Caco-2 (cell line): ENCODE measurements around the gene TSNAX. TPM values are rescaled to one million over a fixed set of nuclear protein-coding genes. Genes with fewer than 3 reads are reported as not detected.

ENCODE experiments used
- BruUV-seq: library from RNA; stranded (reverse); fragments of 400-500 nt; replicated peaks from 2 replicates; lab custom pipeline; 2021; lab: Mats Ljungman, UMichigan
- CTCF ChIA-PET: fragments of 300-600 bp; sonication (Branson Sonifier 250); formaldehyde crosslinking; loops from one replicate; lab custom pipeline; 2022; ENCODE audit warnings: antibody characterized with exemption; lab: Charles Lee
- POLR2A ChIA-PET: fragments of 300-600 bp; sonication (Branson Sonifier 250); formaldehyde crosslinking; loops from one replicate; lab custom pipeline; 2022; ENCODE audit warnings: antibody characterized with exemption; lab: Charles Lee
- DNase-seq, 2 experiments: peaks; one replicate each; pipeline versions ENCODE4 v3.0.0 to v3.0.0-alpha.2; 2020 to 2022
- H3K27me3 ChIP-seq: replicated peaks from 2 replicates; pipeline ENCODE4 v1.6.0; 2011; ENCODE audit warnings: low read length; ENCODE audit not compliant: control insufficient read depth, insufficient read depth
- H3K36me3 ChIP-seq: 2 replicates; pipeline ENCODE4 v1.5.1; 2011; ENCODE audit warnings: low read length; ENCODE audit not compliant: control insufficient read depth, insufficient read depth
- H3K4me1 ChIP-seq: fragments of 250-450 bp; sonication (Bioruptor Pico); 2 replicates; pipeline ENCODE4 v1.5.1; 2020; ENCODE audit warnings: mild to moderate bottlenecking
- H3K4me3 ChIP-seq: 2 replicates; pipeline ENCODE4 v1.5.1; 2011; ENCODE audit warnings: low read depth, mild to moderate bottlenecking, control low read depth, low read length
- H3K9me3 ChIP-seq: fragments of 250-450 bp; sonication (Bioruptor Pico); 2 replicates; pipeline ENCODE4 v1.5.1; 2020; ENCODE audit warnings: mild to moderate bottlenecking, moderate library complexity
- H3K27ac Mint-ChIP-seq: one replicate; pipeline ENCODE4 v1.8.0; 2022; ENCODE audit warnings: mixed read lengths; ENCODE audit not compliant: unreplicated experiment
- H3K27me3 Mint-ChIP-seq: one replicate; pipeline ENCODE4 v1.8.0; 2022; ENCODE audit warnings: mixed read lengths; ENCODE audit not compliant: insufficient read depth, unreplicated experiment
- H3K36me3 Mint-ChIP-seq: one replicate; pipeline ENCODE4 v1.8.0; 2022; ENCODE audit warnings: mild to moderate bottlenecking, mixed read lengths; ENCODE audit not compliant: insufficient read depth, unreplicated experiment
- H3K4me1 Mint-ChIP-seq: one replicate; pipeline ENCODE4 v1.8.0; 2022; ENCODE audit warnings: low read depth, mixed read lengths; ENCODE audit not compliant: unreplicated experiment
- H3K4me3 Mint-ChIP-seq: one replicate; pipeline ENCODE4 v1.8.0; 2022; ENCODE audit warnings: mild to moderate bottlenecking, moderate library complexity, mixed read lengths; ENCODE audit not compliant: unreplicated experiment
- H3K9me3 Mint-ChIP-seq: one replicate; pipeline ENCODE4 v1.8.0; 2022; ENCODE audit warnings: mixed read lengths; ENCODE audit not compliant: unreplicated experiment
- CTCF ChIP-seq, 2 experiments: fragments of 200-600 bp in 1 of 2; IDR thresholded peaks; 1 replicate in 1 of 2; 2 replicates in 1 of 2; pipeline versions ENCODE4 v1.5.1 to v1.8.0; 2011 to 2022; ENCODE audit warnings: antibody characterized with exemption in 1 of 2, control low read depth in 1 of 2, inconsistent platforms in 1 of 2, low read depth in 1 of 2, low read length in 1 of 2, mild to moderate bottlenecking in 1 of 2, moderate library complexity in 1 of 2; ENCODE audit not compliant: insufficient read depth in 1 of 2, severe bottlenecking in 1 of 2, unreplicated experiment in 1 of 2
- intact Hi-C: fragments of 100-400 bp; cut with micrococcal nuclease; formaldehyde crosslinking; loops from one replicate; pipeline ENCODE4 v1.10.0; 2022; ENCODE audit not compliant: unreplicated experiment
- total RNA-seq: library from RNA; stranded (reverse); gene quantifications from 2 replicates; pipeline ENCODE4 v1.2.3, GENCODE V29; 2022

TSNAX gene
- total RNA-seq, 1 experiment from 2014 or later = 39.0 TPM

DNA sequence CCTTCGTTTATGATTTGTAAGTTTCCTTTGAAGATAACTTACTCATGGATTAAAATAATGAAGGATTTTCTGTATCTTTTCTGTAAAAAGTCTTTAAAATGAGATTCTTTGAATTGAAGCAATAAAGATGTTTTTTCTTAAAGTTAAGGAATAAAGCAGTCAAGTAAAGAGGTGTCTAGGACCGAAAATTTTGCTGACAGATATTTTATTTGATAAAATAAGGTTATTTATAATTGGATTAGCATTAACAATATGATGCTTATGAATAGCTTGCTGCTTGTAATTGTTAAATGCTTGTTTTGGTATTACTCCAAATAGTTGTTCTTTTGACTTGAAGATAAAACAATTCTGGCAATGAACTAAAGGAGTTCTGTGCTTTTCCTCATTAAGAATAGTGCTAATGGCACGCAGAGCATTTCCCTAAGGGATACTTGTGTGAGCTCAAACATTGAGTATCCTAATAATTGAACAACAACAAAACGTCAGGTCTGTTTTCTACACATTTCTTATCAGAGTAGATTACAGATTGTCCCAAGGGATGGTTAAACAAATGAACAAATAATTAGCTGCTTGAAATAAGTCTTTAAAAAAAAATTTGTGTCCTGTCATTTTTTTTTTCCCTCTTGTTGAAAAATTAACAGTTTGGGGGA, 16.6 kb downstream of the TSNAX start:
- no peak for TF ChIP-seq CTCF (IDR thresholded peaks at IDR 0.05; ENCODE audit: insufficient read depth in 1 of 2, low read depth in 1 of 2, low read length in 1 of 2, severe bottlenecking in 1 of 2, unreplicated experiment in 1 of 2)
- H3K4me1 Mint-ChIP-seq = no peaks in the 10 kb centered on the region
- ChIA-PET CTCF (no interaction called here), POLR2A (no interaction called here)
- DNase-seq = no peak
- Histone ChIP-seq H3K4me3 (no peak overlapping the region), H3K27me3 (no peaks in the 10 kb centered on the region), H3K9me3 (peaks cover 8% of the 10 kb centered on the region; the same call in 1 of the 2 replicates), H3K4me1 (no peaks in the 10 kb centered on the region), H3K36me3 (no peaks in the 10 kb centered on the region)
- no peak overlapping the region for H3K27ac Mint-ChIP-seq
- no peak overlapping the region for H3K4me3 Mint-ChIP-seq
- peaks cover 30% of the 10 kb centered on the region for H3K36me3 Mint-ChIP-seq
- H3K27me3 Mint-ChIP-seq = no peaks in the 10 kb centered on the region
- intact Hi-C loops = no loop called here
- no TSS peak for BruUV-seq
- peaks cover 9% of the 10 kb centered on the region for H3K9me3 Mint-ChIP-seq

DNA sequence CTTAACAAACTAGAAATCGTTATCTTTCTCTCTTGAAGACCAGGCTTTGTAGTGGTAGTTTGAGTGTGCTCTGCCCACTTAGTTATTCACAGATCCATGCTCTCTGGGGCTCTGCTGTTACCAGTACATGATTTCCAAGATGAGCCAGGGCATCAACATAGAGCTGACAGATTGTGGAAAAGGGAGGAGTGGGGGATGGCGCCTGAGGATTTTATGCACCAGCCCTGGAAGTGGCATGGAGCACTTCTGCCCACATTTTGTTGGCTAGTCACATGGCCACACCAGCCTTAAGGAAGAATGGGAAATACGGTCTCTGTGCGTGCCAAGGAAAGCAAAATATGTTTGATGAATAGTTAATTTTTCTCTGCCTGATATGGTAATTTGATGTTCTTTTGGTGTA, 18.2 kb downstream of the TSNAX start:
- H3K27me3 Mint-ChIP-seq = no peaks in the 10 kb centered on the region
- peaks cover 24% of the 10 kb centered on the region for H3K36me3 Mint-ChIP-seq
- H3K4me3 Mint-ChIP-seq = no peak overlapping the region
- H3K4me1 Mint-ChIP-seq = peaks cover 5% of the 10 kb centered on the region
- no peak overlapping the region for H3K4me3 ChIP-seq
- no peaks in the 10 kb centered on the region for H3K27me3 ChIP-seq
- no peaks in the 10 kb centered on the region for H3K9me3 ChIP-seq
- no peak for TF ChIP-seq CTCF (IDR thresholded peaks at IDR 0.05; ENCODE audit: insufficient read depth in 1 of 2, low read depth in 1 of 2, low read length in 1 of 2, severe bottlenecking in 1 of 2, unreplicated experiment in 1 of 2)
- ChIA-PET CTCF (interaction anchor here (0.6 kb wide), 1 partner anchor 39 kb away, joined by 3 read pairs; no protein-coding TSS in a partner anchor), POLR2A (no interaction called here)
- intact Hi-C loops = no loop called here
- no peaks in the 10 kb centered on the region for H3K36me3 ChIP-seq
- no peaks in the 10 kb centered on the region for H3K9me3 Mint-ChIP-seq
- DNase-seq = no peak
- H3K4me1 ChIP-seq = no peaks in the 10 kb centered on the region
- BruUV-seq = no TSS peak
- H3K27ac Mint-ChIP-seq = no peak overlapping the region

- no peak overlapping the region for H3K27ac Mint-ChIP-seq
- H3K36me3 Mint-ChIP-seq = peaks cover 19% of the 10 kb centered on the region
- H3K4me1 ChIP-seq = no peaks in the 10 kb centered on the region
- no peaks in the 10 kb centered on the region for H3K36me3 ChIP-seq
- H3K27me3 ChIP-seq = no peaks in the 10 kb centered on the region
- intact Hi-C loops = loop anchor here (1.0 to 2.0 kb wide), 3 partner anchors 54 to 193 kb away; no protein-coding TSS in a partner anchor
- no peaks in the 10 kb centered on the region for H3K9me3 ChIP-seq
- peaks cover 5% of the 10 kb centered on the region for H3K4me1 Mint-ChIP-seq
- no peak for TF ChIP-seq CTCF (IDR thresholded peaks at IDR 0.05; ENCODE audit: insufficient read depth in 1 of 2, low read depth in 1 of 2, low read length in 1 of 2, severe bottlenecking in 1 of 2, unreplicated experiment in 1 of 2)
- no peak for DNase-seq
- no TSS peak for BruUV-seq
- H3K9me3 Mint-ChIP-seq = no peaks in the 10 kb centered on the region
- H3K4me3 ChIP-seq = no peak overlapping the region
- H3K27me3 Mint-ChIP-seq = no peaks in the 10 kb centered on the region
- ChIA-PET POLR2A (no interaction called here), CTCF (interaction anchor here (0.6 to 0.7 kb wide), 2 partner anchors 34 to 189 kb away, joined by 3 read pairs; no protein-coding TSS in a partner anchor)
- no peak overlapping the region for H3K4me3 Mint-ChIP-seq
These were observed 21.4 kb downstream of the TSNAX start for GRCh38 chr1:231549733-231550447.
